HepG2 (cell line): ENCODE results near the gene CDR2L. TPM values are rescaled to one million over a fixed set of nuclear protein-coding genes. Genes with fewer than 3 reads are reported as not detected.

Experiments used
- ATF7-NPFF ChIP-seq: sonication (generic); formaldehyde crosslinking; IDR thresholded peaks from 2 replicates; pipeline ENCODE4 v1.8.1; 2023; ENCODE audit warnings: mild to moderate bottlenecking, low read depth, missing genetic modification reagents, moderate library complexity
- CBX2 ChIP-seq, 2 experiments: fragments of 200-600 bp in 1 of 2; sonication (generic); formaldehyde crosslinking in 1 of 2; IDR thresholded peaks; 2 replicates each; pipeline versions ENCODE4 v1.7.0 to v1.8.1; 2018 to 2022; ENCODE audit warnings: low read depth in 2 of 2, low read length in 1 of 2, mild to moderate bottlenecking in 1 of 2, missing genetic modification reagents in 1 of 2
- MAFK ChIP-seq, 2 experiments: IDR thresholded peaks in 1 of 2; conservative IDR thresholded peaks in 1 of 2; 2 replicates each; pipeline ENCODE4 v1.6.1; 2011; ENCODE audit warnings: improper control_type of control experiment in 2 of 2, low read length in 2 of 2
- MLXIP ChIP-seq: sonication (generic); formaldehyde crosslinking; IDR thresholded peaks from 2 replicates; pipeline ENCODE4 v1.9.0; 2021; ENCODE audit warnings: missing genetic modification reagents, borderline replicate concordance
- NPAS2 ChIP-seq: sonication (generic); formaldehyde crosslinking; IDR thresholded peaks from 2 replicates; pipeline ENCODE4 v1.8.0; 2022; ENCODE audit warnings: mild to moderate bottlenecking, missing genetic modification reagents, borderline replicate concordance
- ZNF12 ChIP-seq: sonication (generic); formaldehyde crosslinking; IDR thresholded peaks from 2 replicates; pipeline ENCODE4 v1.5.0; 2020; ENCODE audit warnings: missing genetic modification reagents
- ZNF326 ChIP-seq: sonication (generic); formaldehyde crosslinking; IDR thresholded peaks from 2 replicates; pipeline ENCODE4 v1.4.0; 2020; ENCODE audit warnings: missing genetic modification reagents, borderline replicate concordance
- ZNF878 ChIP-seq: sonication (generic); formaldehyde crosslinking; IDR thresholded peaks from 2 replicates; pipeline ENCODE4 v1.8.1; 2023; ENCODE audit warnings: mild to moderate bottlenecking, missing genetic modification reagents, moderate library complexity
- polyA plus RNA-seq, 8 experiments: library from polyadenylated mRNA; depleted of rRNA in 3 of 8; stranded (reverse) in 7 of 8; unstranded in 1 of 8; fragments of >200 nt; fragmentation: Illumina TruSeq in 4 of 8; extraction: Trizol in 4 of 8; gene quantifications; 2 replicates each; pipeline versions ENCODE4 v1.2.1 to v1.2.3, GENCODE V29; 2011 to 2016; ENCODE audit warnings: low read depth in 4 of 8, missing spikeins in 1 of 8, mixed read lengths in 1 of 8; ENCODE audit not compliant: insufficient read depth in 1 of 8
- total RNA-seq, 5 experiments: library from RNA; depleted of rRNA; stranded (reverse); fragments of >200 nt; fragmentation: Illumina TruSeq; extraction: Trizol; gene quantifications; 2 replicates each; pipeline ENCODE4 v1.2.3, GENCODE V29; 2016; ENCODE audit warnings: low read depth in 1 of 5
- TF ChIP-seq, protein P1 (sequence below): sonication (generic); formaldehyde crosslinking; IDR thresholded peaks from 2 replicates; pipeline ENCODE4 v1.4.0; 2020; ENCODE audit warnings: low read depth, mild to moderate bottlenecking, missing genetic modification reagents
- TF ChIP-seq, protein P2 (sequence below): fragments of 450-650 bp; IDR thresholded peaks from 2 replicates; pipeline ENCODE4 v1.6.1; 2016
- TF ChIP-seq, protein P3 (sequence below): sonication (generic); formaldehyde crosslinking; IDR thresholded peaks from 2 replicates; pipeline ENCODE4 v1.4.0; 2020; ENCODE audit warnings: missing genetic modification reagents, borderline replicate concordance
- TF ChIP-seq, protein P4 (sequence below): IDR thresholded peaks from 2 replicates; pipeline ENCODE4 v1.6.1; 2012; ENCODE audit warnings: low read depth, low read length, improper control_type of control experiment
- TF ChIP-seq, protein P5 (sequence below): sonication (generic); formaldehyde crosslinking; IDR thresholded peaks from 2 replicates; pipeline ENCODE4 v1.5.1; 2020; ENCODE audit warnings: missing genetic modification reagents, mild to moderate bottlenecking, borderline replicate concordance
- TF ChIP-seq, protein P6 (sequence below): sonication (generic); formaldehyde crosslinking; IDR thresholded peaks from 2 replicates; pipeline ENCODE4 v1.5.0; 2020; ENCODE audit warnings: mild to moderate bottlenecking, low read depth, missing genetic modification reagents, borderline replicate concordance

CDR2L gene
- total and polyA plus RNA-seq, 2 of the 13 experiments (the other 11 are each of a cell fraction or from before 2014, with no cell fraction given) = 1.9 to 2.1 TPM

DNA sequence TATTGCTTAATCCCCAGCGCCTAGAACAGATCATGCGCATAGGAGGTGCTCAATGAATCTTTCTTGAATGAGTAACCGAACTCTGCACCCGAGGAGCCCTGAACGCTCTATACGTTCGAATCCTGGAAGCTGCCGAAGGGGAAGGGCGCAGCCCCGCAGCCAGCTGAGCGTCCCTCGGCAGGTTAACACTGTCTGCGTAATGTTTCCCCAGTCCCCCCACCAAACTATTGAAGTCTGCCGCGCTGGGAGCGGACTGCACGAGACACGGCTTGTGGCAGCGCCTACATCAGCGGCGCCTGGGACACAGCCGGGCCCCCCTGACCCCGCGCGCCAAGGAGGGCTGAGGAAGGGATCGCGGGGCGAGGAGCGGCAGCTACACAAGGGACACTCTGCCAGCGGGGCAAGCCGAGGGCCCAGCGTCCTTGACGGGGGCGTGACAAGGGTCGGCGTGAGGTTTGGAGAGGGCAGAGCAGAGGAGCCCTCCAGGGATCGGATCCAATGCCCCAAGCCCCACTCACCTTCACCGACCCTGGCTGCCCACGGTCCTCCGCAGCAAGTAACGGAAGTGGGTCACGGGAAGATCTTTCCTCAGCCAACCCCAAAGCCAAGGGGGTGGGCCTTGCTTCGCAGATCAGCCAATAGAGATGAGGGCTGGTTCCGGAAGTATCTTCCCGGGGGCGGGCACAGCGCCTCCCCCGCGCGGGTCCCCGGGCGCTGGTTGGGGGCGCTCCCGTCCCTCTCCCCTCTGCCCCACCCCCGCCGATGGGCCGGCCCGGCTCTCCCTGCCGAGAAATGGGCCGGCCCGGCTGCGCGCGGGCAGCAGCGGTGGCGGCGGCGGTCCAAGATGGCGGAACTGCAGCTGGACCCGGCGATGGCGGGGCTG lies 59.2 kb downstream of the CDR2L start, which contains the start of the genes ATP5PD and KCTD2 (continued):
- TF ChIP-seq ZNF12 (CRISPR knock-in tag) = 0 out of 2 replicates have a peak, but pooled peaks have one; percentile 6
- TF ChIP-seq MAFK (conservative IDR thresholded peaks at IDR 0.05 in 1 of 2, IDR thresholded peaks at IDR 0.05 in 1 of 2; ENCODE audit: low read length in 2 of 2) = no peak
- TF ChIP-seq, protein P1, sequence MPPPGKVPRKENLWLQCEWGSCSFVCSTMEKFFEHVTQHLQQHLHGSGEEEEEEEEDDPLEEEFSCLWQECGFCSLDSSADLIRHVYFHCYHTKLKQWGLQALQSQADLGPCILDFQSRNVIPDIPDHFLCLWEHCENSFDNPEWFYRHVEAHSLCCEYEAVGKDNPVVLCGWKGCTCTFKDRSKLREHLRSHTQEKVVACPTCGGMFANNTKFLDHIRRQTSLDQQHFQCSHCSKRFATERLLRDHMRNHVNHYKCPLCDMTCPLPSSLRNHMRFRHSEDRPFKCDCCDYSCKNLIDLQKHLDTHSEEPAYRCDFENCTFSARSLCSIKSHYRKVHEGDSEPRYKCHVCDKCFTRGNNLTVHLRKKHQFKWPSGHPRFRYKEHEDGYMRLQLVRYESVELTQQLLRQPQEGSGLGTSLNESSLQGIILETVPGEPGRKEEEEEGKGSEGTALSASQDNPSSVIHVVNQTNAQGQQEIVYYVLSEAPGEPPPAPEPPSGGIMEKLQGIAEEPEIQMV (CRISPR knock-in tag) = peak; percentile 27; the same call in 1 of the 2 replicates
- TF ChIP-seq ZNF326 (CRISPR knock-in tag) = no peak
- no peak for TF ChIP-seq NPAS2 (CRISPR knock-in tag)
- TF ChIP-seq CBX2 (IDR thresholded peaks at IDR 0.05; ENCODE audit: low read depth, low read length) = no peak
- TF ChIP-seq CBX2 (CRISPR knock-in tag; IDR thresholded peaks at IDR 0.05; ENCODE audit: low read depth) = no peak; the same call in 1 of the 2 replicates
- no peak for TF ChIP-seq MLXIP (CRISPR knock-in tag)
- TF ChIP-seq ATF7-NPFF (CRISPR knock-in tag) = peak; percentile 89; the same call in 1 of the 2 replicates
- TF ChIP-seq, protein P2, sequence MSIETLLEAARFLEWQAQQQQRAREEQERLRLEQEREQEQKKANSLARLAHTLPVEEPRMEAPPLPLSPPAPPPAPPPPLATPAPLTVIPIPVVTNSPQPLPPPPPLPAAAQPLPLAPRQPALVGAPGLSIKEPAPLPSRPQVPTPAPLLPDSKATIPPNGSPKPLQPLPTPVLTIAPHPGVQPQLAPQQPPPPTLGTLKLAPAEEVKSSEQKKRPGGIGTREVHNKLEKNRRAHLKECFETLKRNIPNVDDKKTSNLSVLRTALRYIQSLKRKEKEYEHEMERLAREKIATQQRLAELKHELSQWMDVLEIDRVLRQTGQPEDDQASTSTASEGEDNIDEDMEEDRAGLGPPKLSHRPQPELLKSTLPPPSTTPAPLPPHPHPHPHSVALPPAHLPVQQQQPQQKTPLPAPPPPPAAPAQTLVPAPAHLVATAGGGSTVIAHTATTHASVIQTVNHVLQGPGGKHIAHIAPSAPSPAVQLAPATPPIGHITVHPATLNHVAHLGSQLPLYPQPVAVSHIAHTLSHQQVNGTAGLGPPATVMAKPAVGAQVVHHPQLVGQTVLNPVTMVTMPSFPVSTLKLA = no peak
- TF ChIP-seq, protein P3, sequence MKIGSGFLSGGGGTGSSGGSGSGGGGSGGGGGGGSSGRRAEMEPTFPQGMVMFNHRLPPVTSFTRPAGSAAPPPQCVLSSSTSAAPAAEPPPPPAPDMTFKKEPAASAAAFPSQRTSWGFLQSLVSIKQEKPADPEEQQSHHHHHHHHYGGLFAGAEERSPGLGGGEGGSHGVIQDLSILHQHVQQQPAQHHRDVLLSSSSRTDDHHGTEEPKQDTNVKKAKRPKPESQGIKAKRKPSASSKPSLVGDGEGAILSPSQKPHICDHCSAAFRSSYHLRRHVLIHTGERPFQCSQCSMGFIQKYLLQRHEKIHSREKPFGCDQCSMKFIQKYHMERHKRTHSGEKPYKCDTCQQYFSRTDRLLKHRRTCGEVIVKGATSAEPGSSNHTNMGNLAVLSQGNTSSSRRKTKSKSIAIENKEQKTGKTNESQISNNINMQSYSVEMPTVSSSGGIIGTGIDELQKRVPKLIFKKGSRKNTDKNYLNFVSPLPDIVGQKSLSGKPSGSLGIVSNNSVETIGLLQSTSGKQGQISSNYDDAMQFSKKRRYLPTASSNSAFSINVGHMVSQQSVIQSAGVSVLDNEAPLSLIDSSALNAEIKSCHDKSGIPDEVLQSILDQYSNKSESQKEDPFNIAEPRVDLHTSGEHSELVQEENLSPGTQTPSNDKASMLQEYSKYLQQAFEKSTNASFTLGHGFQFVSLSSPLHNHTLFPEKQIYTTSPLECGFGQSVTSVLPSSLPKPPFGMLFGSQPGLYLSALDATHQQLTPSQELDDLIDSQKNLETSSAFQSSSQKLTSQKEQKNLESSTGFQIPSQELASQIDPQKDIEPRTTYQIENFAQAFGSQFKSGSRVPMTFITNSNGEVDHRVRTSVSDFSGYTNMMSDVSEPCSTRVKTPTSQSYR (CRISPR knock-in tag) = peak; percentile 40; the same call in 1 of the 2 replicates
- TF ChIP-seq, protein P4, sequence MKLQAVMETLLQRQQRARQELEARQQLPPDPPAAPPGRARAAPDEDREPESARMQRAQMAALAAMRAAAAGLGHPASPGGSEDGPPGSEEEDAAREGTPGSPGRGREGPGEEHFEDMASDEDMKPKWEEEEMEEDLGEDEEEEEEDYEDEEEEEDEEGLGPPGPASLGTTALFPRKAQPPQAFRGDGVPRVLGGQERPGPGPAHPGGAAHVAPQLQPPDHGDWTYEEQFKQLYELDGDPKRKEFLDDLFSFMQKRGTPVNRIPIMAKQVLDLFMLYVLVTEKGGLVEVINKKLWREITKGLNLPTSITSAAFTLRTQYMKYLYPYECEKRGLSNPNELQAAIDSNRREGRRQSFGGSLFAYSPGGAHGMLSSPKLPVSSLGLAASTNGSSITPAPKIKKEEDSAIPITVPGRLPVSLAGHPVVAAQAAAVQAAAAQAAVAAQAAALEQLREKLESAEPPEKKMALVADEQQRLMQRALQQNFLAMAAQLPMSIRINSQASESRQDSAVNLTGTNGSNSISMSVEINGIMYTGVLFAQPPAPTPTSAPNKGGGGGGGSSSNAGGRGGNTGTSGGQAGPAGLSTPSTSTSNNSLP = peak; percentile 7
- no peak for TF ChIP-seq ZNF878 (CRISPR knock-in tag)
- TF ChIP-seq, protein P5, sequence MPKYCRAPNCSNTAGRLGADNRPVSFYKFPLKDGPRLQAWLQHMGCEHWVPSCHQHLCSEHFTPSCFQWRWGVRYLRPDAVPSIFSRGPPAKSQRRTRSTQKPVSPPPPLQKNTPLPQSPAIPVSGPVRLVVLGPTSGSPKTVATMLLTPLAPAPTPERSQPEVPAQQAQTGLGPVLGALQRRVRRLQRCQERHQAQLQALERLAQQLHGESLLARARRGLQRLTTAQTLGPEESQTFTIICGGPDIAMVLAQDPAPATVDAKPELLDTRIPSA (CRISPR knock-in tag) = peak; percentile 67; the same call in 1 of the 2 replicates
- TF ChIP-seq, protein P6, sequence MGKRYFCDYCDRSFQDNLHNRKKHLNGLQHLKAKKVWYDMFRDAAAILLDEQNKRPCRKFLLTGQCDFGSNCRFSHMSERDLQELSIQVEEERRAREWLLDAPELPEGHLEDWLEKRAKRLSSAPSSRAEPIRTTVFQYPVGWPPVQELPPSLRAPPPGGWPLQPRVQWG (CRISPR knock-in tag) = no peak
